Measurements from ENCODE around the gene SEMA4B.

SEMA4B gene

GRCh38 chr15:90248789-90249202, 47.7 kb downstream of the SEMA4B start:
- Histone ChIP-seq H3F3A (ENCODE audit: low read depth) (no peaks in the 10 kb centered on the region; the same call in 1 of the 2 replicates), H3K4me3 (ENCODE audit: low read length, poor library complexity, severe bottlenecking) (no peak overlapping the region), H3K9ac (ENCODE audit: low read depth, low read length, poor library complexity, severe bottlenecking) (no peak overlapping the region), H3K4me2 (ENCODE audit: low read depth, low read length, poor library complexity, severe bottlenecking) (no peak overlapping the region), H3K36me3 (ENCODE audit: insufficient read depth, low read length) (no peaks in the 10 kb centered on the region), H3K9me2 (replicated peaks; ENCODE audit: low read depth, low read length) (no peaks in the 10 kb centered on the region), H3K4me1 (ENCODE audit: insufficient read depth, low read length, poor library complexity, severe bottlenecking) (no peaks in the 10 kb centered on the region), H3K27me3 (ENCODE audit: insufficient read depth, low read length, poor library complexity, severe bottlenecking) (no peaks in the 10 kb centered on the region), H3K79me2 (ENCODE audit: insufficient read depth, low read length) (no peaks in the 10 kb centered on the region), H4K20me1 (ENCODE audit: insufficient read depth, low read length, poor library complexity, severe bottlenecking) (no peaks in the 10 kb centered on the region), H2AFZ (ENCODE audit: low read length) (no peak overlapping the region), H3K9me3 (ENCODE audit: insufficient read depth, low read depth, low read length) (no peaks in the 10 kb centered on the region)
- TF ChIP-seq, protein P1, sequence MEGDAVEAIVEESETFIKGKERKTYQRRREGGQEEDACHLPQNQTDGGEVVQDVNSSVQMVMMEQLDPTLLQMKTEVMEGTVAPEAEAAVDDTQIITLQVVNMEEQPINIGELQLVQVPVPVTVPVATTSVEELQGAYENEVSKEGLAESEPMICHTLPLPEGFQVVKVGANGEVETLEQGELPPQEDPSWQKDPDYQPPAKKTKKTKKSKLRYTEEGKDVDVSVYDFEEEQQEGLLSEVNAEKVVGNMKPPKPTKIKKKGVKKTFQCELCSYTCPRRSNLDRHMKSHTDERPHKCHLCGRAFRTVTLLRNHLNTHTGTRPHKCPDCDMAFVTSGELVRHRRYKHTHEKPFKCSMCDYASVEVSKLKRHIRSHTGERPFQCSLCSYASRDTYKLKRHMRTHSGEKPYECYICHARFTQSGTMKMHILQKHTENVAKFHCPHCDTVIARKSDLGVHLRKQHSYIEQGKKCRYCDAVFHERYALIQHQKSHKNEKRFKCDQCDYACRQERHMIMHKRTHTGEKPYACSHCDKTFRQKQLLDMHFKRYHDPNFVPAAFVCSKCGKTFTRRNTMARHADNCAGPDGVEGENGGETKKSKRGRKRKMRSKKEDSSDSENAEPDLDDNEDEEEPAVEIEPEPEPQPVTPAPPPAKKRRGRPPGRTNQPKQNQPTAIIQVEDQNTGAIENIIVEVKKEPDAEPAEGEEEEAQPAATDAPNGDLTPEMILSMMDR (conservative IDR thresholded peaks at IDR 0.05; ENCODE audit: low read length), result no peak
- TF ChIP-seq EZH2phosphoT487 (IDR thresholded peaks at IDR 0.05; ENCODE audit: borderline replicate concordance), result no peak

DNA sequence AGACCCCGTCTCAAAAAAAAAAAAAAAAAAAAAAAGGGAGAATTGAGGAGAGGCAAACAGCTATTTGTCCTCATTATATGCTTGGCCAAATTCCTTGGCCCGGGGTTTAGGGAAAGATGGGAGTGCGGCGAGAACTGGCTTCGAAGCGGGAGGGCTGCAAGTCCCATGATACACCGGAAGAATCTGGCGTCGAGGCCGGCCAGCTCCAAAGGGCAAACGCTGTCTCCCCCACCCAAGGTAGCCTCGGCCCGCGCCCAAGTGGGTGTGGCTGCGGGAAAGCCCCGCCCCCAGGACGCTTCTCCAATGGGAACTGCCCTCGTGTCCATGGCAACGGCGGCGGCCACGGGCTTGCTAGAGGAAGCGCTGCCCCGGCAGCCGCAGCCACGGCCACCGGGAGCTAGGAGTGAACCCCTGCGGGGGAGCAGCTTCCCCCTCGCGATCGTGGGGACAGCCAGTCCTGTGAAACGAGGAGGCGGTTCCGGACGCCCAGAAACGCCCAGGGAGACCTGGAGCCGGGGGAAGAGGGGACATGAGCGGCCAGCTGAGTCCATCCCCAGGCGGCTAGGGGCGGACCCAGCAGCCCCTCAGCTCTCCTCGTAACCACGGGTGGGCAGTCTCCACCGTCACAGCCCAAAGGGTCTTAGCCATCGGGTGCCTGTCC, 48.2 kb downstream of the SEMA4B start, which contains the start of gene TTLL13:
Gene TTLL13 (plus strand): TSS at position 354 of the 661 bp plus-strand sequence. CDS start 1,075 bp downstream, outside the sequence.
- TF ChIP-seq, protein P1 (conservative IDR thresholded peaks at IDR 0.05; ENCODE audit: low read length), result no peak
- Histone ChIP-seq H3K27me3 (ENCODE audit: insufficient read depth, low read length, poor library complexity, severe bottlenecking) (no peaks in the 10 kb centered on the region), H3K9me2 (replicated peaks; ENCODE audit: low read depth, low read length) (no peaks in the 10 kb centered on the region), H3K4me3 (ENCODE audit: low read length, poor library complexity, severe bottlenecking) (peak within 1 kb of the TSS; percentile 59), H3K36me3 (ENCODE audit: insufficient read depth, low read length) (no peaks in the 10 kb centered on the region), H3K79me2 (ENCODE audit: insufficient read depth, low read length) (no peaks in the 10 kb centered on the region), H3F3A (ENCODE audit: low read depth) (no peaks in the 10 kb centered on the region; the same call in 1 of the 2 replicates), H3K4me2 (ENCODE audit: low read depth, low read length, poor library complexity, severe bottlenecking) (peak within 1 kb of the TSS; percentile 74), H3K4me1 (ENCODE audit: insufficient read depth, low read length, poor library complexity, severe bottlenecking) (no peaks in the 10 kb centered on the region), H4K20me1 (ENCODE audit: insufficient read depth, low read length, poor library complexity, severe bottlenecking) (no peaks in the 10 kb centered on the region), H2AFZ (ENCODE audit: low read length) (peak within 1 kb of the TSS; percentile 75; the same call in 1 of the 2 replicates), H3K9ac (ENCODE audit: low read depth, low read length, poor library complexity, severe bottlenecking) (no peak within 1 kb of the TSS), H3K9me3 (ENCODE audit: insufficient read depth, low read depth, low read length) (no peaks in the 10 kb centered on the region)

- H3K9ac ChIP-seq (ENCODE audit: low read depth, low read length, poor library complexity, severe bottlenecking), result no peak overlapping the region
- H3K79me2 ChIP-seq (ENCODE audit: insufficient read depth, low read length), result no peaks in the 10 kb centered on the region
- H3F3A ChIP-seq (ENCODE audit: low read depth), result no peaks in the 10 kb centered on the region
- H3K27me3 ChIP-seq (ENCODE audit: insufficient read depth, low read length, poor library complexity, severe bottlenecking), result no peaks in the 10 kb centered on the region
- no peaks in the 10 kb centered on the region for H3K4me1 ChIP-seq (ENCODE audit: insufficient read depth, low read length, poor library complexity, severe bottlenecking)
- no peaks in the 10 kb centered on the region for H4K20me1 ChIP-seq (ENCODE audit: insufficient read depth, low read length, poor library complexity, severe bottlenecking)
- no peak overlapping the region for H2AFZ ChIP-seq (ENCODE audit: low read length)
- H3K9me3 ChIP-seq (ENCODE audit: insufficient read depth, low read depth, low read length), result no peaks in the 10 kb centered on the region
- H3K36me3 ChIP-seq (ENCODE audit: insufficient read depth, low read length), result no peaks in the 10 kb centered on the region
- no peak for TF ChIP-seq EZH2phosphoT487 (IDR thresholded peaks at IDR 0.05; ENCODE audit: borderline replicate concordance)
- TF ChIP-seq, protein P1 (conservative IDR thresholded peaks at IDR 0.05; ENCODE audit: low read length), result no peak
- H3K4me2 ChIP-seq (ENCODE audit: low read depth, low read length, poor library complexity, severe bottlenecking), result no peak overlapping the region
- no peak overlapping the region for H3K4me3 ChIP-seq (ENCODE audit: low read length, poor library complexity, severe bottlenecking)
- no peaks in the 10 kb centered on the region for H3K9me2 ChIP-seq (replicated peaks; ENCODE audit: low read depth, low read length)
Measured at GRCh38 chr15:90257776-90258175, 56.6 kb downstream of the SEMA4B start.

Data from Loucy (cell line).